Hematopoietic multipotent progenitor cell treated with erythropoietin and hydrocortisone succinate and interleukin-3 and kit ligand, for 15 days (in vitro differentiated cells): Measurements from ENCODE around the gene CAMTA1.

Experiments used
- DNase-seq: peaks from one replicate; pipeline ENCODE4 v3.0.0-alpha.2; 2015; ENCODE audit warnings: low spot score

CAMTA1 gene

GRCh38 chr1:7500381-7501083 lies 715.3 kb downstream of the CAMTA1 start:
- DNase-seq = no peak

GRCh38 chr1:7501084-7501491 lies 715.8 kb downstream of the CAMTA1 start:
- no peak for DNase-seq

- DNase-seq = no peak
Measured at GRCh38 chr1:7501723-7502603, 716.7 kb downstream of the CAMTA1 start.

- no peak for DNase-seq
Measured at GRCh38 chr1:7503691-7504437, 718.6 kb downstream of the CAMTA1 start.

- no peak for DNase-seq
Measured at GRCh38 chr1:7504438-7504720, 719.1 kb downstream of the CAMTA1 start.

GRCh38 chr1:7505094-7505770 lies 720.0 kb downstream of the CAMTA1 start:
- no peak for DNase-seq

- DNase-seq = no peak
Measured at GRCh38 chr1:7505771-7506453, 720.7 kb downstream of the CAMTA1 start.

- DNase-seq = no peak
Measured at GRCh38 chr1:7506454-7507284, 721.4 kb downstream of the CAMTA1 start.

GRCh38 chr1:7507285-7508019 lies 722.2 kb downstream of the CAMTA1 start:
- DNase-seq = no peak

- DNase-seq = no peak
Measured at GRCh38 chr1:7508052-7508933, 723.0 kb downstream of the CAMTA1 start.

- no peak for DNase-seq
Measured at GRCh38 chr1:7508934-7509519, 723.8 kb downstream of the CAMTA1 start.

- DNase-seq = no peak
Measured at GRCh38 chr1:7509598-7509997, 724.3 kb downstream of the CAMTA1 start.

- DNase-seq = no peak
Measured at GRCh38 chr1:7510389-7510931, 725.2 kb downstream of the CAMTA1 start.

GRCh38 chr1:7511381-7511780 lies 726.1 kb downstream of the CAMTA1 start:
- DNase-seq = no peak

- no peak for DNase-seq
Measured at GRCh38 chr1:7513081-7513480, 727.8 kb downstream of the CAMTA1 start.

- DNase-seq = no peak
Measured at GRCh38 chr1:7515175-7515574, 729.9 kb downstream of the CAMTA1 start.

GRCh38 chr1:7515904-7516303 lies 730.6 kb downstream of the CAMTA1 start:
- no peak for DNase-seq

- no peak for DNase-seq
Measured at GRCh38 chr1:7516341-7516740, 731.1 kb downstream of the CAMTA1 start.
